GM04503 (cell line): ENCODE results near the gene PRPF19.

Source experiments
- DNase-seq: peaks from one replicate; pipeline ENCODE4 v3.0.0-alpha.2; 2012; ENCODE audit warnings: low read depth

PRPF19 gene

DNA sequence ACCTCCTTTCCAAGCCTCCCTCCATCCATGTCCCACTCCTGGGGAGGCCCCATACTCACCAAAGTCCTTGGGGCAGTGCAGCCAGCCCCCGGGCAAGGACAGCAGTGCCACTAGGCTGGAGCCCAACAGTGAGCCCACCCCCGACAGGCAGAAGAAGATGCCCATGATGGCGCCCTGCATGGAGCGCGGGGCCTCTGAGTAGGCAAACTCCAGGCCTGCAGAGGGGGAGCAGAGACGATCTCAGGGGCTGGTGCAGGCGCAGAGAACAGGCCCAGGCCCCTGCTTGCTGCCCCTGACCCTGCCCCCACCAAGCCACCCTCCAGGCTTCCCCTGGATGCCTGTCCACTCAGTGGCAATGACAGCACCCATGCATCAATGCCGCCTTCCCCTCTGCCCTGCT is 31.4 kb upstream of the PRPF19 start:
- no peak for DNase-seq

DNA sequence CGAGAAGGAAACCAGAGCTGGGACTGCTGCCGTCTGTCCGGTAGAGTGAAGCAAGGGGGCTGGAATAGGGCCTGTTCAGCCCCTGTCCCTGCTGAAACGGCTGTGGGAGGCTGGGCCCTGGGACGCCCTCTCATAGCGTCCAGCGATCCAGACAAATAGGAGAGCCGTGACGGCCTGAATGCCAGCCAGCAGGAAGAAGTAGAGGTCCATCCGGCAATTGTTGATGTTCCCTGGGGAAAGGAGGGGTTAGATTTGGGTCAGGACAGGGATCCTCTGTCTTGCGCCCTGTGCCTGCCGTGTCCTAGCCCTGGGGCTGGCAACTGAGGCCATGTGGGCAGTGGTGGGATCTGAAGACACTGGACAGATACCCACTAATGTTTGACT is 30.8 kb upstream of the PRPF19 start:
- DNase-seq = no peak

DNA sequence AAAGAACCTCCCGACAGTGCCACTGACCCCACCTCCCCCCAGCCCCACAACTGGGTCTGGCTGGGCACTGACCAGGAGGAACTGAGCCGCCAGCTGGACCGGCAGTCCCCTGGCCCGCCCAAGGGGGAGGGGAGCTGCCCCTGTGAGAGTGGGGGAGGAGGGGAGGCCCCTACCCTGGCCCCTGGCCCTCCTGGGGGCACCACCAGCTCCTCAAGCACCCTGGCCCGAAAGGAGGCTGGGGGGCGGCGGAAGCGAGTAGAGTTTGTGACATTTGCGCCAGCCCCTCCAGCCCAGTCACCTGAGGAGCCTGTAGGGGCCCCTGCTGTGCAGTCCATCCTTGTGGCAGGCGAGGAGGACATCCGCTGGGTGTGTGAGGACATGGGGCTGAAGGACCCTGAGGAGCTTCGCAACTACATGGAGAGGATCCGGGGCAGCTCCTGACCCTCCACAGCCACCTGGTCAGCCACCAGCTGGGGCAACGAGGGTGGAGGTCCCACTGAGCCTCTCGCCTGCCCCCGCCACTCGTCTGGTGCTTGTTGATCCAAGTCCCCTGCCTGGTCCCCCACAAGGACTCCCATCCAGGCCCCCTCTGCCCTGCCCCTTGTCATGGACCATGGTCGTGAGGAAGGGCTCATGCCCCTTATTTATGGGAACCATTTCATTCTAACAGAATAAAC is 30.2 kb upstream of the PRPF19 start:
- no peak for DNase-seq

DNA sequence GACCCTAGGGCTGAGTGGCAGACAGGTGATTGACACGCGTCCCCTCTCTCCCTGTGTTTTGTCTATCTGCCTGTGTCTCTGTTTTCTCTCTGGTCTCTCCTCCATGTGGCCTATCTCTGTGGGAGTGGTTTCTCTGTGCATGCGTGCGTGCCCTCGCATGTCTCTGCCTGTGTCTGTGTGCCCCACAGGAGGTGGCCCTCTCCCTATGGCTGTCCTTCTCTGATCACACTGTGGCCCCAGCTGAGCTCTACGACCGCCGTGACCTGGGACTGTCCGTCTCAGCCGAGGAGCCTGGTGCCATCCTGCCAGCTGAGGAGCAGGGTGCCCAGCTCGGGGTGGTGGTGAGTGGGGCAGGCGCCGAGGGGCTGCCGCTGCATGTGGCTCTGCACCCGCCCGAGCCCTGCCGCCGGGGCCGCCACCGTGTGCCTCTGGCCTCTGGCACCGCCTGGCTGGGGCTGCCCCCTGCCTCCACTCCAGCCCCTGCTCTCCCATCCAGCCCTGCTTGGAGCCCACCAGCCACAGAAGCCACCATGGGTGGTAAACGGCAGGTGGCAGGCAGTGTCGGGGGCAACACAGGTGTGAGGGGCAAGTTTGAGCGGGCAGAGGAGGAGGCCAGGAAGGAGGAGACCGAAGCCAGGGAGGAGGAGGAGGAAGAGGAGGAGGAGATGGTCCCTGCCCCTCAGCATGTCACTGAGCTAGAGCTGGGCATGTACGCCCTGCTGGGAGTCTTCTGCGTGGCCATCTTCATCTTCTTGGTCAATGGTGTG is 29.5 kb upstream of the PRPF19 start:
- no peak for DNase-seq

DNA sequence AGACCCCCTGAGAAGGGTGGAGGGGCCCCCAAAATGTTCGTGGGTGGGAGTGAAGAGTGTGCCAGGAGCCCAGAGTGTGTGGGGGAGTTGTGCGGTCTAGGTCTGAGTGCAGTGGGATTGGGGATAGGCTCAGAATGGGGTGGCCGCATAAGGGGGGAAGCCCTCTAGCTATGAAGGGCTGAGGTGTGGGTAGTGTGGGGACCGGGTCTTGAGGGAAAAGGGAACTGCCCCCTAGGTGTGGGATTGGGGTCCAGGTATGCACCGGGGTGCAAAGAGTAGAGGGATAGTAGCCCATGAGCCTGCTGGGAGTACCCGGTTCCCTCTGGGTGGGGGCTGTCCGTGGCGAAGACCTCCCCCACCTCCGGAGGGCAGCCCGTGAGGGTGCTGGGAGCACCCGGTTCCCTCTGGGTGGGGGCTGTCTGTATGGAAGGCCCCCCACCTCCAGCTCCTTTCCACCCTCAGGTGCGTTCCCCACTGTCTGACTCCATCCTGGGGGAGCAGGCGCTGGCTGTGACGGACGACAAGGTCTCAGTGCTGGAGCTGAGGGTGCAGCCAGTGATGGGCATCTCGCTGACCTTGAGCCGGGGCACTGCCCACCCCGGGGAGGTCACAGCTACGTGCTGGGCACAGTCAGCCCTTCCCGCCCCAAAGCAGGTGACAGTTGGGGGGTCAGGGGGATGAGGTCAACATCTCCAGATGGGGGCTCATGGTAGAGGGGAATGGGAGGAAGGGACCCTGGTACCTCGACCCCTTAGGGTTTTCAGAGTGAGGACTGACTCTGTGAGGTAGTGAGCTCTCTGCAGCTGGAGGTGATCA is 28.6 kb upstream of the PRPF19 start:
- DNase-seq = no peak

DNA sequence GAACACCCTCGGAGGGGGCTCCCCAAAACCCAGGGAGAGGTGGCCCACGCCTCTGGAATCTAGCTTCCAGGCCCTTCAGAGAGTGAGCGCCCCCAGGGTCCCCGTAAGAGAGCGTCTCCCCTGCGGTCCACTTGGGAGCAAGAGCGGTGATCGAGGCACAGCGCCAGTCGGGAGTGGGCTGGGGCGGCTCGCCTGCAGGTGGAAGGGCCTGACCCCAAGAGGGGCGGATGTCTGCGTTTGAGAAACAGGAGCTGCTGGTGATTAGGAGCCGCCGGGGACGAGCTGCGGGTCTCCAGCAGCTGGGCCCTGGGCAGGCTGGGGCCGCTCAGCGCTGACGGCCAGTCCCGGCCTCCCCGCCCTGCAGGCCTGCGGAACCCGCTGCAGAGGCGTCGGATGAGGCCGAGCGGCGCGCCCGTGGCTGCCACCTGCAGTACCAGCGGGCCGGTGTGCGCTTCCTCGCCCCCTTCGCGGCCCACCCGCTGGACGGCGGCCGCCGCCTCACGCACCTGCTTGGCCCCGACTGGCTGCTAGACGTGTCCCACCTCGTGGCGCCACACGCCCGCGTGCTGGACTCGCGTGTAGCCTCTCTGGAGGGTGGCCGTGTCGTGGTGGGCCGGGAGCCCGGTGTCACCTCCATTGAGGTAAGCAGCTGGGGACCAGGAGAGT is 27.9 kb upstream of the PRPF19 start:
- DNase-seq = no peak

DNA sequence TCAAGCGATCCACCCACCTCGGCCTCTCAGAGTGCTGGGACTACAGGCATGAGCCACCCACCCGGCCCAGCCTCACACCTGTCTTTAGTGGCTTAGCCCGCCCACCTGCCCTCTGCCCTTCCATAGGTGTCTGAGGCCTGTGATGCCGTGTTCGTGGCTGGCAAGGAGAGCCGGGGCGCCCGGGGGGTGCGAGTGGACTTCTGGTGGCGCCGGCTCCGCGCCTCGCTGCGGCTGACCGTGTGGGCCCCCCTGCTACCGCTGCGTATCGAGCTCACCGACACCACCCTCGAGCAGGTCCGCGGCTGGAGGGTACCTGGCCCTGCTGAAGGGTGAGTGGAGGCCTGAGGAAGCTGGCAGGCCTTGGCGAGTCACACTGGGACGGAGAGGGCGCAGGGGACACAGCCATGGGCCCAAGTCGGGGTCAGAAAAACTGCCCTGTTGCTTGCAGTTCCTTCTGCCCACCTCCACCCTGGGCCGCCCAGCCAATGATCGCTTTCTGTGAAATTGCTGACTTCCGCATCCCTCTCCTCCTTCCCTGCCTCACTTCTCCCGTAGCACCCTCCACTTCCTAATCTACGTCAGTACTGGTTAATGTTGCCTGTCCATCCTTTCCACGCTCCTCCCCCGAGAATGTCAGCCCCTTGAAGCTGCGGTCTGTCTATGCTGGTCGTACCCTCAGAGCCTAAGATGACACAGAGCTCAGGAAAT is 27.2 kb upstream of the PRPF19 start:
- DNase-seq = no peak

DNA sequence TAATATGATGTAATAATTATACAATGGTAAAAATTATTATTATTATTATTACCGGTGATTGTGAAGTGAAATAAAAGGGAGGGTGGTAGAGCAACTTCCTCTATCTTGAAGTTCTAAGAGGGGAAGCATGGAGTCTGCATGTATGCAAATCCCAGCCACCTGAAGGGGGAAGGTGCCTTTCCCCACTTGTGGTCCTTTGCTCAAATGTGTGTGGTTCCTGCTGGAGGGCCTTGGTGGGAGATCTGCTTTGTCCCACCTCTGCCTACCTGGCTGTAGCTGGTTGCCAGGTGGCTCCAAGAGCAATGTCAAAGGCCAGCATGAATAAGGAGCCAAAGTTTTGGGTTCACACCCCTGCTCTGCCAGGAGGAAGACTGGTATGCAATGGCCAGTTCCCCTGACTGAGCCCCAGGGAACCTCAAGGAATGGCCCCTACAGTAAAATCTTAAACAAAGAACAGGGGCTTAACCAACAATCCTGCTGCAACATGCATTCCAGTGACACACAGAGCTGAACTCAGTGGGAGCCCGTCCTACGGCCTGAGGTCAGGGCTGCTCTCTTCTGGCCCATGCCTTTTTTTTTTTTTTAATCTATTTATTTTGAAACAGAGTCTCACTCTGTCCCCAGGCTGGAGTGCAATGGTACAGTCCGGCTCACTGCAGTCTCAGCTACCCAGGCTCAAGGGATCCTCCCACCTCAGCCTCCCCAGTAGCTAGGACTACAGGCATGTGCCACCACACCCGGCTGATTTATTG is 26.4 kb upstream of the PRPF19 start:
- no peak for DNase-seq

DNA sequence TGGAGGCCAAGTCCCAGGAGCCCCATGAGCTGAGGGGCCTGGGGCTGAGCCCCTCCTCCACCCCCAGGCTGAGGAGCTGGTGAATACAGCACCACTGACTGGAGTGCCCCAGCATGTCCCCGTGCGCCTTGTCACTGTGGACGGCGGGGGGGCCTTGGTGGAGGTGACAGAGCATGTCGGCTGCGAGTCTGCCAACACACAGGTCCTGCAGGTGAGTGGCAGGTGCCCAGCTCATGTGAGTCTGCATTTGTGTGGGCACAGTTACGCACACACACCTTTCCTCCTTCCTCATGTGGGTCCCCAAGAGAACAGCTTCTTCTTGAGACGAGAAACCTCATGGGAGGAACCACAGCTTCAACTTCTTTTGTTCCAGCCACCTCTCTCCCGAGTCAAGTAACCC is 25.5 kb upstream of the PRPF19 start:
- no peak for DNase-seq

DNA sequence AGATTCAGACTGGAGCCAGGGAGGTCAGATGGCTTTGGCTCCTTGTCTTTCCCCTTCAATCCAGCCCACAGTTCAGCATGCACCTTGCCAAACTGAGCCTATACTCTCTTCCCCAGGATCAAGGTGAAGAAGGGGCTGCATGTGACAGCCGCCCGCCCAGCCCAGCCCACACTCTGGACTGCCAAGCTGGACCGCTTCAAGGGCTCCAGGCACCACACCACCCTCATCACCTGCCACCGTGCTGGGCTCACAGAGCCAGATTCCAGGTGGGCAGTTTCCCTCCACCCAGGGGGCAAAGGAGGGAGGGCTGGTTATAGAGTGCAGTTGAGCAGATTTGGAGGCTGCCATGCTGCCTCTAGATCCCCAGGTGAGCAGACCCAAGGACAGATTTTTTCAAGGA is 24.0 kb upstream of the PRPF19 start:
- DNase-seq = no peak

DNA sequence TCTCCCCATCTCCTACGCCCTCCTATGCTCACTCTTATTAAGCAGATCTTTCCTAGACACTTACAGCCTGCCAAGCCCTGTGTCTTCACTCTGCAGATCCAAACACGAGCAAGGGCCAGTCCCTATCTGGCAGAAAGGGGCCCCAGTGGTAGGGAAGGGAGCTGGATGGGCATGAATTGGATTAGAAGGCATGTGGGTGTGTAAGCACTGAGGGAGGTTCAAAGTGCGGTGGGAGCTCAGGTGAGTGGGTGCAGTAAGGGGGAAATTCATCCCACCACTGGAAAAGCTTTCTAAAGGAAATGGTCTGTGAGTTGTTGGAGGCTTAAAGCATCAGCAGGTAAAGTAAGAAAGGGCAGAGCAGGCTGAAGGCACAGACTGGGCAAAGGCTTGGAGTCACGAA is 23.4 kb upstream of the PRPF19 start:
- no peak for DNase-seq

DNA sequence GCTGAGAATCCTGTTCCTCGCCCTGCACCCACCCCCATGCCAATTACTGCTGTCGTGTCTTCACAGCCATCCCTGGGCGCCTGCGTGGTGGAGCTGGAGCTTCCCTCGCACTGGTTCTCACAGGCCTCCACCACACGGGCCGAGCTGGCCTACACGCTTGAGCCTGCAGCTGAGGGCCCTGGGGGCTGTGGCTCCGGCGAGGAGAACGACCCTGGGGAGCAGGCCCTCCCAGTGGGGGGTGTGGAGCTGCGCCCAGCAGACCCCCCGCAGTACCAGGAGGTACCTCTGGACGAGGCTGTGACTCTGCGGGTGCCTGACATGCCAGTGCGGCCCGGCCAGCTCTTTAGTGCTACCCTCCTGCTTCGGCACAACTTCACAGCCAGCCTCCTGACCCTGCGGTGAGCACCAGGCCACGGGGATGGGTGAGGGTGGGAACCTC is 22.2 kb upstream of the PRPF19 start:
- DNase-seq = no peak

DNA sequence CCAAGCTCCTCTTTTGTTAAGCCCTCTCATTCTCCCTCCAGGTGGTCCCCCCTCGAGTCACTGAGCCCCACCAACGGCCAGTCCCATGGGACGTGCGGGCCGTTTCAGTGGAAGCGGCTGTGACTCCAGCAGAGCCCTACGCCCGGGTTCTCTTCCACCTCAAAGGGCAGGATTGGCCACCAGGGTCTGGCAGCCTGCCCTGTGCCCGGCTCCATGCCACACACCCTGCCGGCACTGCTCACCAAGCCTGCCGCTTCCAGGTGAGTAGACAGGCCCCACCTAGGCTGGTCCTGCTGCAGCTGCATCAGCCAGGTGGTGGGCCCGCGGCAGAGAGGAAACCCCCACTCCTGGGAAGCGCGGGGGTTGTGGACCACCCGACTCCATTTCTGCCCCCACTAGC is 21.2 kb upstream of the PRPF19 start:
- DNase-seq = no peak

DNA sequence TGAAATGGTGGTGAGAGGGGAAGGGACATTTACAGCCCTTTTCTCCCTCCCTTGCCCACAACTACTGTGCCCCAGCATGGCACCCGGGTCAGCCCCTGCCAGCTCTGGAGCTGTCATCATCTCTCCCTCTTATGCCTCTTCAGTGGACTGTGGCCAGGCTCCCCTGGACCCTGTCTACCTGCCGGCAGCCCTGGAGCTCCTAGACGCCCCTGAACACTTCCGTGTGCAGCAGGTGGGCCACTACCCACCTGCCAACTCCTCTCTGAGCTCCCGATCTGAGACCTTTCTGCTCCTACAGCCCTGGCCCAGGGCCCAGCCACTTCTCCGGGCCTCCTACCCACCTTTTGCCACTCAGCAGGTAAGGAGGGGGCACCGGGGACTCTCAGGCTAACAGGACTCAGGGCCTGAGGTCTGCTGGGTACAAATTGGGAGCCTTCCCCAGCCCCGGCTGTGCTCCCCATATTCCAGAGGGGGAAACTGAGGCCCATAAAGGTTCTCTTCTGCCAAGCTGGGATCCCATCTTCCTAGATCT is 20.7 kb upstream of the PRPF19 start:
- no peak for DNase-seq

DNA sequence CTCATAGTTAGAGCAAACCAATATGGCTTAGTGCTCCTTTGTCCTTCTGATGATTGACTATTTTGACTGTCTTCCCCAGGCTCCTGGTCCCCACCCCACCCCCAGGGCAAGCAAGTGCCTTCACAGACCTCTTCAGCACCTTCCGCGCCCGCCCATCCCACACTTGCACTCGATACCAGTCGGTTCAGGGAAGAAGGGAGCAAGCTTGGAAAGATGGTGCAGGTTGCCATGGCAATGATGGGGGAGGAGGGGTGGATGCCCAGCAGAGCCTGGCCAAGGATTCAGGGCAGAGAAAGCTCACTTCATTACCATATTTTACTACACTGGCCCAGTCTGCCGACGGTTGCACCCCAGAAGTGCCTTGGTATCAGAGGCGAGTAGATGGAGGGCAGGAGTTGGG is 20.1 kb upstream of the PRPF19 start:
- no peak for DNase-seq

DNA sequence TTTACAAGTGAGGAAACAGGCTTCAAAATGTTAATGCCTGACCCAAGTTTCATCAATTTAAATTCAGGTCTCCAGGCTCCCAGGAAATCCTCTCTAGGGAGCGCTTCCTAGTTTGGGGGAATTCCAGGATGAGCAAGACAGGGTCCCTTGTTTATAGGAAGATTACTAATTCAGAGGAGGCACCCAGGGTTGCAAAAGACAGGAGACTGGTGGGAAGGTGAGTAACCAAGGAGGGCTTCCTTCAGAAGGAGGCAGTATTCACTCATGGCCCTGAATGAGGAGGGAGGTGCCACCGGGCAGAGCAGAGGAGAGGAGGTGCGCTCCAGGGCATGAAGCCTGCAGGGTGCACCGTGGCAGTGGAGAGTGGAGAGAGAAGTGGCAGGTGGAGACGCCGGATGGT is 19.5 kb upstream of the PRPF19 start:
- DNase-seq = no peak

DNA sequence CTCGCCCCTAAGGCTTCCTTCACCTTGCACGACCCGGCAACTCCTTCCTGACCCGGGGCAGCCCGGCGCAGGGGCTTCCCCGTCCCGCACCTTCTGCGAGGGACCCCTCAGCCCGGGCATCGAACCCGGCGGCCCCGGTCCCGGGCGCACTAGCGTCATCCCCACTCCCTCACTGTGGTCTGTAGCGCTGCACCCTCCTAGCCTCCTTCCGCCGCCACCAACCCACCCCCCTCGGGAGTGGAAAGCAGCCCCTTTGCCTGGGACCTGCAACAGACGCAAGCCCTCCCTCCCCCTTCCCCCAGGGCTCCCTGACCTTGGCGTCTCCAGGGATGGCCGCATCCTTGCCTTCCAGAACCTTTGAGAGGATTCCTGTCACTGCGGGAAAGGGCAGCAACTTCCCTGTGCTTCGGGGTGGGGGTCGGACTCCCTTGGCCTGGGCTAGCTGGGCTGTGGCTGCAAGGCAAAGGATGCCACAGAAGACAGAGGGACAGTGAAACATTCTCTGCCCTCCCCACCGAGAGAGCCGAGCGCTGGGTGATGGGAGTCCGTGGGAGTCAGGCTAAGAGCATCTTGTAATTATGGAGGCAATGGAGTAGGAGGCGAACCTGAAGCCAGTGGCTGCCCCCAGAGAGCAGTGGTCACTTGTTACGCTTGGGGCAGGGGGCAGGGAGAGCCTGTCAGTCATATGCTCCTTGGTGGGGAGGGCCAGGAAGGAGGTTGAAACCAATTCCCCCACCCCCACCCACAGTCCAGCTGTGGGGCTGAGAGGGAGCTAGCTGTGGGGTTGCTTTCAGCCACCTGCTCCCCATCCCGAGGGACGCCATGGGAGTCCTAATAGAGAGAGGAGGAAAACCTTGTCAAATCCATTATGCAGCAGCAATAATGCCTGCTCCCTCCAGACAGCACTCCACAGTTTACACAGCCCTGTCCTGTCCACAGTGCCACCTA is 18.8 kb upstream of the PRPF19 start:
- no peak for DNase-seq

DNA sequence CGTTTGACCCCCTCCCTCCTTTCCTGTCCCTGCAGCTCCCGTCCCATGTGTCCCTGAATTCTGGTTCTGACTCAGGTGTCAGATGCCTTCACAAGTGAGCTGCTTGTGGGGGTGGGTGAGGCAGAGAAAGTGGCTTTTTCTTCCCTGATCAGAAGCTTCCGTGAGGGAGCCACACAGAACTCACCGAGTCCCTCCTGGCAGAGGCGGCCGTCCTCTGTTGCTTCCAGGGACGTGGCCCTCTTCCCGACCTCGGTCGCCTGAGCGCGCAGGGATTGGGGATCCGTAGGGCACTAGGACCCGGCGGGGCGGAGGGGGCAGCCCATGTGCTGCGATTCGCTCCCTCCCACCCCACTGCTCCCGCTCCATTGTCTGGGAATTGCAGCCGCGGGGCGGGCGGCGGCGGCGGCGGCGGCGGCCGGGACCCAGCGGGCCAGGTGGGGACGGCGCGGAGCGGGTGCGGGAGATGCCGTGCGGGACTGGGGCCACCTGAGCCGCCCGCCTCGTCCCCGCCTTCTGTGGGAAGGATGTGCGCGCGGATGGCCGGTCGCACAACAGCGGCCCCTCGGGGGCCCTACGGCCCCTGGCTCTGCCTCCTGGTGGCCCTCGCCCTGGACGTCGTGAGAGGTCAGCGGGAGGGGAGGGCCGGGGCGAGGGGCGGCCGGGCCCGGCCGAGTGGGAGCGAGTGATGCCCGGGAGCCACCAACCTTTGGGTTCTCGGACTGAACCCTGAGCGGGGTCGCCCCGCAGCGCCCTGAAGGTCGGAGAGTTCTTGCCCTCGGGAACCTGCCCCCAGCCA is 17.9 kb upstream of the PRPF19 start, which contains the start of gene TMEM132A:
Gene TMEM132A, plus strand, starts transcription at position 351 of the 796 bp plus-strand sequence. Its CDS starts 174 bp downstream, at position 525.
- no peak for DNase-seq

DNA sequence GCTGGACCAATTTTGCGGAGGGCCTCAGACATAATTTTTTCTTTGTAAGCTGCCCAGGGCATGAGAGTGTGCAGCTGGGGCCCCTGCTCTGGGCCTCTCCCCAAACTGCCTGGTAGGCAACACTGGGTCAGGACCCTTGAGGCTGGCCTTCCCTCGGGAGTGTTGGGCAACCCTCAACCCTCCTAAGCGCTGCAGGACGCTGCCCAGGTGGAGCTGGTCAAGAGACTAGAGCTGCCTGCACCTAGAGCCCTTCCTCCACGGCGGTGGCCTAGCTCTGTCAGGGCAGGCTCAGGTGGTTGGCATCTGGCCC is 17.4 kb upstream of the PRPF19 start:
- DNase-seq = no peak
